HG03097 (cell line): ENCODE measurements around the gene STK17B.
"Not testable (repeated sequence)": the region's sequence is repeated elsewhere in the genome, so short reads cannot be mapped to it uniquely, and the experiment has no call there.

Experiments
- ATAC-seq: cut with Tn5 transposase; IDR thresholded peaks from one replicate; pipeline ENCODE4 v1.9.1; 2021; ENCODE audit not compliant: unreplicated experiment, low FRiP score

The STK17B gene

GRCh38 chr2:196171248-196171871 lies at the start of gene STK17B:
STK17B (minus strand) TSS chr2:196171578; CDS start chr2:196163383, 8,195 bp downstream.
- peak; percentile 53 for ATAC-seq

- no peak for ATAC-seq
Observed at GRCh38 chr2:196220671-196221070, 49.3 kb upstream of the STK17B start.

GRCh38 chr2:196219671-196220070 lies 48.3 kb upstream of the STK17B start:
- no peak for ATAC-seq

- no peak for ATAC-seq
Observed at GRCh38 chr2:196218106-196218505, 46.7 kb upstream of the STK17B start.

GRCh38 chr2:196217116-196217515 lies 45.7 kb upstream of the STK17B start:
- no peak for ATAC-seq

- ATAC-seq, result no peak
Observed at GRCh38 chr2:196215376-196215775, 44.0 kb upstream of the STK17B start.

- ATAC-seq, result no peak
Observed at GRCh38 chr2:196214156-196214555, 42.8 kb upstream of the STK17B start.

GRCh38 chr2:196213252-196213980 lies 42.0 kb upstream of the STK17B start:
- ATAC-seq, result no peak

GRCh38 chr2:196208915-196209314 lies 37.5 kb upstream of the STK17B start:
- ATAC-seq, result no peak

GRCh38 chr2:196206804-196207203 lies 35.4 kb upstream of the STK17B start:
- no peak for ATAC-seq

GRCh38 chr2:196205881-196206435 lies 34.6 kb upstream of the STK17B start:
- ATAC-seq, result no peak

GRCh38 chr2:196205011-196205766 lies 33.8 kb upstream of the STK17B start:
- no peak for ATAC-seq

- no peak for ATAC-seq
Observed at GRCh38 chr2:196201229-196202009, 30.0 kb upstream of the STK17B start.

- ATAC-seq, result peak; percentile 98
Observed at GRCh38 chr2:196200557-196200956, 29.2 kb upstream of the STK17B start.

GRCh38 chr2:196195758-196196157 lies 24.4 kb upstream of the STK17B start:
- ATAC-seq, result no peak

- no peak for ATAC-seq
Observed at GRCh38 chr2:196195302-196195701, 23.9 kb upstream of the STK17B start.

GRCh38 chr2:196191541-196191940 lies 20.2 kb upstream of the STK17B start:
- no peak for ATAC-seq

- no peak for ATAC-seq
Observed at GRCh38 chr2:196187898-196188458, 16.6 kb upstream of the STK17B start.

- ATAC-seq, result not testable (repeated sequence)
Observed at GRCh38 chr2:196187175-196187700, 15.9 kb upstream of the STK17B start.
